Prostate gland (tissue), 2 donors: ENCODE measurements around the gene PIK3IP1.

Source experiments
- CTCF ChIP-seq, 4 experiments: fragments of 200-600 bp in 2 of 4; fragments of 450-650 bp in 2 of 4; sonication (generic) in 2 of 4; IDR thresholded peaks; 1 replicate in 3 of 4; 2 replicates in 1 of 4; pipeline ENCODE4 v1.5.1; 2016 to 2019; ENCODE audit warnings: antibody characterized with exemption in 4 of 4, mild to moderate bottlenecking in 2 of 4, moderate library complexity in 2 of 4
- POLR2A ChIP-seq: fragments of 450-650 bp; IDR thresholded peaks from one replicate; pipeline ENCODE4 v1.6.1; 2016; ENCODE audit warnings: antibody characterized with exemption, mild to moderate bottlenecking
- POLR2AphosphoS5 ChIP-seq: sonication (generic); formaldehyde crosslinking; IDR thresholded peaks from one replicate; pipeline ENCODE4 v1.6.1; 2017; ENCODE audit warnings: antibody characterized with exemption

- TF ChIP-seq POLR2A (no peak), CTCF (IDR thresholded peaks at IDR 0.05) (no peak), POLR2AphosphoS5 (no peak)
Observed at GRCh38 chr22:31305194-31305593, 12.9 kb upstream of the PIK3IP1 start.
